SIG-M5 (cell line): ENCODE data around the gene KCNC4.

Experiments used
- DNase-seq: peaks from one replicate; lab custom pipeline; 2025; lab: John Stamatoyannopoulos, UW

KCNC4 gene

DNA sequence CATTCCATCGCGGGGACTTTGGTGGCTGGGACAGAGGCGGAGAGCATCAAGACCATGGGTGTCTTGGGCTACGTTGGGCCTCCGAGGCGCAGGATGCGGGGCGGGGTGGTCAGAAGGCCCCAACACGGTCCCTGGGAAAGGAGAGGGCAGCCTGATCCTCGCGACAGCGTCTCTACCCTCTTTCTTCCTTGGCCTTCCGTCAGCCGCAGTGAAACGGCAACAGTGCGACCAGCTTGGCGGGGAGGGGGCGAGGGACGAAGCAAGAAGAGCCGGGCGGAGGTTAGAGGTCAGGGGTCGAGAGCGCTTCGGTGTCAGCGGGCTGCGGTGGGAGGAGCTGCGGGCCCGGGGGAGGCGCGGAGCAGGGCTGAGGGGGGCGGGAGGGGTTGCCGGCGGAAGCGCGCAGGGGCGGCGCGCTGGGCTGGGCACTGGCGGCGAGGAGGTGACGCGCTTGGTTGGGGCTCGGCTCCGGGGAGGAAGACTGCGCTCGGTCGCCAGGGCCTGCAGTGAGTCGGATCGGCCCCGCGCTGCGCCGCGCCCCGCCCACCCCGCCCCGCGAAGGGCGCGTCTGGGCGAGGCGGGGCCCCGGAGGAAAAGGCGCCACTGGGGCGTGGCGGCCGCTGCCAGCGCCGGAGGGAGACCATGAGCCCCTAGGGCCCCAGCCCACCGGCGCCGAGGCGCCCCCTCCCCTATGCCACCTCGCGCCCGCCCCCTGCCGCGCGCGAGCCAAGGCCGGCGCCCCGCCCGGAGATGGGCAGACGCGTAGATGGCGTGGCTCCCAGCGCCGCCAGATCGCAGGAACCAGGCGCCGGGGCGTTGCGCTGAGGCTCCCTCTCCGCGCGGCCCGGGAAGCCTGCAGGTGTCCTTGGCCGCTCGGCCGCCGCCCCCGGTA, at the start of gene KCNC4:
KCNC4 (plus strand) TSS at position 600 of the 889 bp plus-strand sequence. CDS start 1,186 bp downstream, outside the sequence.
- DNase-seq: peak; percentile 22

- no peak for DNase-seq
These were observed 49.5 kb upstream of the KCNC4 start for GRCh38 chr1:110160538-110161100.

DNA sequence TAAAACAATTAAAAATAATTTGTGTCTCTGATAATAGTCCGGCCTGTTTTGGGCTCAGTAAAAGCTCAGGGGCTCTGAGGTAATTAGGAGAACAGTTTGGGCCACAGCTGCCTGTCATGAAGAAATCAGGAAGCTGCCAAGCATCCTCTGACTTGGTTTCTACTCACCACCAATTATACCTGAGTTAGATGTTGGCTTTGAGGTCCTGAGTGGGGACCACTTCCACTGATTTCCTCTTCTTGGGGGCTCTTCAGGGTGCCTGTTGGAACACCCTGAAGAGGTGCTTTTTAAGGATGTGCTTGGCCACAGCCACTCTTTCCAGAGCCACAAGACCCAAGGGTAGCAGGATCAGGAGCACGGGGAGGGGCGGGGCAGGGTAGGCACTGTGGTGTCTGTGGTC, 48.9 kb upstream of the KCNC4 start:
- no peak for DNase-seq

GRCh38 chr1:110161849-110162248, 48.3 kb upstream of the KCNC4 start:
- DNase-seq: no peak

- no peak for DNase-seq
These were observed 46.5 kb upstream of the KCNC4 start for GRCh38 chr1:110163591-110163990.

- no peak for DNase-seq
These were observed 45.3 kb upstream of the KCNC4 start for GRCh38 chr1:110164725-110165350.

GRCh38 chr1:110165761-110166231, 44.3 kb upstream of the KCNC4 start:
- no peak for DNase-seq

- DNase-seq: no peak
These were observed 43.3 kb upstream of the KCNC4 start for GRCh38 chr1:110166861-110167260.

GRCh38 chr1:110170766-110171733, 39.1 kb upstream of the KCNC4 start:
- DNase-seq: no peak

DNA sequence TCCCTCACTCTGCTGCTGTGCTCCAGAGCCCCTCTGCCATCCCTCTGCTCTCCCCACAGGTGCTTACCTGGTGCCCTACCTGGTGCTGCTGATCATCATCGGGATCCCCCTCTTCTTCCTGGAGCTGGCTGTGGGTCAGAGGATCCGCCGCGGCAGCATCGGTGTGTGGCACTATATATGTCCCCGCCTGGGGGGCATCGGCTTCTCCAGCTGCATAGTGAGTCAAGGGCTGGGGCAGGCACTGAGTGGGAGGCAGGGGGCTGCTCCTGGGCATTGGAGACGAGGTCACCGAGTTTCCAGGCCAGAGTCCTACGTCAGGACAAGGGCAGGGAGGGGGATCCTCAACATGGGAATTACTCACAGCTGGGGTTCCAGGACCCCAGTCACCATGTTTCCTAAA, 38.1 kb upstream of the KCNC4 start:
- DNase-seq: no peak

- no peak for DNase-seq
These were observed 36.5 kb upstream of the KCNC4 start for GRCh38 chr1:110173466-110174105.

- DNase-seq: no peak
These were observed 35.2 kb upstream of the KCNC4 start for GRCh38 chr1:110174961-110175360.

DNA sequence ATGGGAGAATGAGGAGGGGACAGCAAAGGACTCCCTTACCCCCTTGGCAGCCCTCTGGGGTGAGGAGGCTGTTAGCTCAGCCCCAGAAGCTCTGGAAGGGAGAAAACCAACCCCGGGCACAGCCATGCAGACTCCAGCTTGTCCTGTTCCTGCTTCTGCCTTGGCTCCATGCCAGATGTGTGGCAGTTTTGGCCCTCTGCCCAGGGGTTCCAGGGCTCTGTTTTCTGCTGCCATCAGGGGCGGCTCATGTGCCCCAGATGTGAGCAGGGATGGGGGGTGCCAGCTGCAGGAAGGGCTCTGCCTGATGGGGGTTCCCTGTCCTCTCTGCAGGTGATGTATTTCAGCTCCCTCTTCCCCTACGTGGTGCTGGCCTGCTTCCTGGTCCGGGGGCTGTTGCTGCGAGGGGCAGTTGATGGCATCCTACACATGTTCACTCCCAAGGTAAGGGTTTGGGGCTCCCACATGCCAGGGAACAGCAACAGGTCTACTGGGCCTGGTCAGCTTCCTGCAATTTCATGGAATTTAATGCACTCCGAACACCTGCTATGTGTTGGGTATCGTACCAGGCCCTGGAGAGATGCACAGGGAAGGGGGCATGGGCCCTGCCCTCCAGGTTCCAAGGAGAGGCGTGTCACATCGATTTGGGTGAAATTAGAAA, 33.7 kb upstream of the KCNC4 start:
- no peak for DNase-seq

DNA sequence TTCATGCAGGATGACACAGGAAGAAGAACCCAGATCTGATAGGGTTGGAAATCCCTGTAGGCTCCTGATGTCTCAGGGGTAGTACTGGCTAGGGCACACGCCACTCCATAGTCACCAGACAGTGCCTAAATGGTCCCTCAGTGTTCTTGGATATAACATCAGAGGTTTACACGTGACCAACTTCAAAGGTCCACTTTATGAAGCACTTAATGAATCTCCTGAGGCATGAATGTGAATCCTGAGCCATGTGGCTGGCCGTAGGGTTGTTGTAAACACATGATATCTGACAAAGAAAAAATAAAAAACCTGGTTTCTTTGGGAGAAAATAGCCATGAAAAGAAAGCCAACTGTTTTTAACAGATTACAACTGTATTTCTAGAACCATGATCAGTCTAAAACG, 32.3 kb upstream of the KCNC4 start:
- no peak for DNase-seq

DNA sequence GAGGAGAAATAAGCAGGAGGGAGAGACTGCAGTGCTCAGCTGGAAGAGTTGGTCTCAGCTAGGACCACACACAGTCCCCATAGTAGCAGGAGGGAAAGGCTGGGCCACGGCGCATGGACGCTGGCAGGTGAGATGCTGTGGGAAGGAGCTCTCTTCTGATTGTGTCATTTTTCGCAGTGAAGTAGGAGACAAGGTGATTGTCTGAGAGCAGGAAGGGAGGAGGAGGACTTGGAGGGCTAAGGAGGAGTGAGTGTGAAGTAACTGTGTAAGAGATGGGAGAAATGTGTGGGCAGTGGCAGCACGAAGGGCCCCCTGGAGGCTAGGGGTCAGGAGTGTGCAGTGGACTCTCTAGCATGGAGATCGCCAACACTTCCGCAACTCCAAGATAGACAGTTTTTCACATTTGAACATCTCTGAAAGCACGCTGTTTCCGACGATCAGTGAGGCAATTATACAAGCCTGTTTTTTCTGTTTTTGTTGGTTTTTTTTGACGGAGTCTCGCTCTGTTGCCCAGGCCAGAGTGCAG, 26.4 kb upstream of the KCNC4 start:
- DNase-seq: no peak

- DNase-seq: no peak
These were observed 25.7 kb upstream of the KCNC4 start for GRCh38 chr1:110184446-110184845.

DNA sequence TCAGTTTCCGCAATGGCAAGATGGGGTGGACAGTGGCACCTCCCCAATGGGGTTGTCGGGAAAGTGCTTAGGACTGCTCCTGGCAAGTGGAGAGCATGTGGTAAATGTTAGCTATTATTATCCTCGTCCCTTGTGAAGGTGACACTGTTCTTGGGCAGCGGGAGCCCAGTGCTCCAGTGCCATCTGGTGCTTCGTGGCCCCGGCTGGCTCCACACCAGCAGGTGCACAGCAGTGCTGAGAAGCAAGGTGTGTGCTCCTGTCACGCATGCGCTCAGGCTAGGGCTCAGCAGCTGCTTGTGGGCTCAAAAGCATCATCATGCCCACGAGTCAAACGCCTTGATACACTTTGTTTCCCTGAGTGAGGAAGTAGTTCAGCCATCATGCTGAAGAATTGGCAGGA, 24.9 kb upstream of the KCNC4 start:
- DNase-seq: no peak

DNA sequence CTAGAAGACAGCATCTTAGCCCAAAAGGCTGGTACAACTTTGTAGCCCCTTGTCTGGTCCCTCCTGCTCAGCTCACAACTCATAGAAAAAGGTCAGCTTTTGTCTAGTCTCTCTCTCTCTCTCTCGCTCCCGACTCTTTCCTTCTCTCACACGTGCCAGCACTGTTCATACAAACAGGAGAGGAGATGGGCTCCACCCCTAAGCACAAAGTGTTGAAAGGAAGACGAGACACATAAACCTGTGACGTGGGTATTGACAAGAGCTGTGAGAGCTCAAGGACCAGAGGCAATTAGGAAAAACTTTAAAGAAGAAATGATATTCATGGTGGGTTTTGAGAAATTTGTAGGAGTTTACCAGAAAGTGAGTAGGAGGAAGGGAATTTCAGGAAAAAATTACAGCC, 23.6 kb upstream of the KCNC4 start:
- no peak for DNase-seq

DNA sequence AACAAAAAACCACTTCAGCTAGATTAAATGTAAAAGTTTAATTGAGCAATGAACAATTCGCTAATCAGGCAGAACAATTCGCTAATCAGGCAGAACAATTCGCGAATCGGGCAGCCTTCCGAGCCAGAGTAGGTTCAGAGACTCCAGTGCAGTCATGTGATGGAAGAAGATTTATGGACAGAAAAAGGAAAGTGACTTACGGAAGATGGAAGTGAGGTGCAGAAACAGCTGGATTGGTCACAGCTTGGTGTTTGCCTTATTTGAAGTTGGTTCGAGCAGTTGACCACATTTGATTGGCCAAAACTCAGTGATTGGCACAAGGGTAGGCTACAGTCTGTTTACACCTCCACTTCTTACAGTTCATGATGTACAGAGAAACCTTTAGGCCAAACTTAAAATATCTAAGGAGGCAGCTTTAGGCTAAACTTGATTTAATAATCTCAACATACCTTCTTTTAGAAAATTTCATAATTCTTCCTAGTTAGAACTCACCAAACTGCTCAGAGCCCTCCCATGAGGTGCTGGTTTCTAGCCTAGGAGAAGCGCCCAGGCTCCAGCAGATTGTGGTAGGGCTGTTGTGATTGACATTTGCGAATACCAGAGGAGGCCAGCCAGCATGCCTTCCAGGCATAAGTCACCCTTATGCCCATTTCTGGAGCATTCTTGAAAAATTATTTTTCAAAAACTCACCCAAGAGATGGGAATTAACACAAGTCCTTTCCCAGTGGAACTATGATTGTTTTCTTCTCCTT, 22.8 kb upstream of the KCNC4 start:
- DNase-seq: no peak
